GM10847 (cell line): ENCODE measurements around the gene F10.

ENCODE experiments used
- POLR2A ChIP-seq: IDR thresholded peaks from 2 replicates; pipeline ENCODE4 v1.6.1; 2011; ENCODE audit not compliant: insufficient read length; ENCODE audit errors: extremely low read depth

Gene F10

DNA sequence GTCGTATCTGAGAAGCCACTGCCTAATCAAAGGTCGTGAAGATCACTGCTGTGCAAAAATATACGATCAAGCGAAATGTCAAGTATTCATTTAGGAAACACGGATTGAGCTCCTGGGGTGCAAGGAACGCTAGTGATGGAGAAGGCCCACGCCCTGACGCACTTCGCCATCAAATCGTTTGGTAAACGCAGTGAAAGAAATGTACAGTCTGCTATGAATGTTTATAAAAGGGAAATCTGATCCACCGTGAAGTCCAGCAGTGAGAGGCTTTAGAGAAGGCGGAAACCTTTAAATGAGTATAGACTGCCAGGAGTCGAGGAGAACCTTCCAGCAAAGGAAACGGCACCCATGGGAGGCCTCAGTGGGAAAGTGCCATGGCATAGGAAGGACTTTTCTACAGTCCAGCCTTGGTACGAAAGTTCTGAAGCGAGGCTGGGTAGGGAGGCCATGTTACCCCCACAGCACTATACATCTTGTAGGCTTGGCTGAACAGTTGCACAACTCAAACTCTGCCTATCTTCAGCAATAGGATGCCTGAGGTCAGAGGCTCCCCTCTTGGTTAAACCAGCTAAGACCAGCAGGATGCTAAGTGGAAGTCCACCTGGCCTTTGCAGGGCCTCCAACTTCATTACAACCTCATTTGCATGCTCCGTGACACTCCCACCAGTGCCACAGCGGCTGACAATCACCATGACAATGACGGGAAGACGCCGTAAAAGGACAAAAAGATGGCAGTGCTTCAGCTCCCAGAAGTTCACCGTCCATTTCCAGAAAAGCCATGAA lies 65.5 kb downstream of the F10 start:
- no peak for TF ChIP-seq POLR2A

- no peak for TF ChIP-seq POLR2A
Measured at GRCh38 chr13:113190181-113190580, 67.6 kb downstream of the F10 start.

DNA sequence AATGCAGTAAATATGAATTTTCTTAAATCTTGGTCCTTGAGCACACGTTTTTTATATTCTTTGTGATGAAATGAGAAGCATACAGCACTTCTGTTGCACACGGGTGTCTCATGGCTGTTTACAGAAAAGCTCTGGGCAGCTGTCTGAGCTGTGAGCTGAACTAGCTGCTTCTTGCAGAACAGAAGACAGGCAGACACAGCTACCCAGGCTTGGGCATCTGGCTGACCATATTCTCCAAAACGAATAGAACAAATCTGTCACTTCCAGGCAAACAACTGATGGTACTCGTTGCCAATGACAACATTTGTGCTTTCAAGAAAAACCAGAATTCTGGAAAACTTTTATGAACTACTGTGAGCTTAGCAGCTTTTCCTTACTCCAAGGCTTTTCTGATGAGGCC lies 69.7 kb downstream of the F10 start:
- no peak for TF ChIP-seq POLR2A

DNA sequence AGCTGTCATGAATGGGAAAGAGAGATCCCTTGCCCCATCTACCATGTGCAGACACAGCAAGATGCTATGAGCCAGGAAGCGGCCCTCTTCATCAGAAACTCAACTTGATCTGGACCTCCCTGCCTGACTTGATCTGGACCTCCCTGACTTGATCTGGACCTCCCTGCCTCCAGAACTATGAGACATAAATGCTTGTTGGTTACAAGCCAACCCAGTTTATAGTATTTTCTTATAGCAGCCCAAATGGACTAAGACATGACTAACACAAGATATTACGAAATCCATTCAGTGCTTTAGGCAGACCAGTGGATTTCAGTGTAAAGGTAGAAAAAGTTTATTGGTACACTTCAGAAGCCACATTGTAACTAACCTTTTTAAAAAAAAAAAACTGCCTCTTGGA lies 70.3 kb downstream of the F10 start:
- no peak for TF ChIP-seq POLR2A

DNA sequence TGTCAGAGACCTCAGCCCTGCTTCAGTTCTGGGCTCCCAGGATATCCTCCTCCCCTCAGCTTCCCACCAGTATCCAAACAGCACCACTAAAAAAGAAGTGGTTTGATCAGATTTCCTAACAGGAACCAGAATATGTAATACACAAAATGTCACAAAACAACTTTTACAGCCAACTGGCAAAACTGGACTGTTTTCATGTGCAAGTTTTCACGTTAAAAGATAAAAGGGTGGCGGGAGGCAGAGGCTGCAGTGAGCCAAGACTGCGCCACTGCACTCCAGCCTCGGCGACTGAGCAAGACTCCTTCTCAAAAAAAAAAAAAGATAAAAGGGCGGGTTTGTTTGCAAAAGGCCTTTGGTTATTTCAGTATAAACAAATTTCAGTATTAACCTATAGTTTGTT lies 72.8 kb downstream of the F10 start:
- TF ChIP-seq POLR2A, result no peak

DNA sequence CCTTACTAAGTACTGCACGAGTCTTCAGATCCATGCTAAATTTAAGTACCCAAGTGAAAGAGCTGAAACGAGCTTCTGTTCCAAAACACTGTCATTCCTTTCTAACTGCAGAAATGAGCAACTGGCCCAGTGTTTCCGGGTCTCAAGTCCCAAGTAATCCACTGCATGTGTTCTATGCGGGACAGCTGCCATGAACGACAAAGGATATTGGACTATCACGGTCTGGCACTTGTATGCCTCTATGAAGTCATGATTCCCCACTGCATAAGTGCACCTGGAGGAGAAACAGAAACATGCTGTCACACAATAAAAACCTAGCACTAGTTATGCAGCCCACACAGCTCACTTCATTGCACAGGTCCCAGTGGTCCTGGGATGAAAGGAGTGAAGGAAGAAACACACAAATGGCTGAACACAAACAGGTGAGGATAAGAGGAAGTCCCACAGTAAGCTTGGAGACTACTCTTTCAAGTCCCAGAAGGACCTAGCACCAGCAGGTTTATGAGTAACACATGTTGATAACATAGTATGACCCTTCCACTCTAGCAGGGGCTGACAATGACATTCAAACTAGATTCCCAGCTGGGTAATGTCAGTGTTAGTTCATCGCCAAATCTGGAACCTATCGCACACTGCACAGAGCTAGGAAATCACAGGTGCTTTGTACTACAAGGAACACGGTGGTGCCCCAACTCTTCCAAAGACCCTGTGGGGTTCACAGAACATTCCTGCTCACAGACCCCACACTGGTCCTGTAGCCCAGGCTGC lies 74.6 kb downstream of the F10 start:
- TF ChIP-seq POLR2A, result no peak
